Measurements from ENCODE around the gene PPL. TPM values are rescaled to one million over a fixed set of nuclear protein-coding genes. Genes with fewer than 3 reads are reported as not detected.

PPL gene
- total RNA-seq, 4 donors from 2014 or later: 55.5 to 84.9 (median 72.0) TPM

- intact Hi-C loops (cut with DNase I): no loop called here
- no peak for DNase-seq
- Histone ChIP-seq H3K4me1 (no peaks in the 10 kb centered on the region), H3K27ac (no peak overlapping the region), H3K4me3 (replicated peaks in 1 of 3) (no peak overlapping the region), H3K36me3 (no peaks in the 10 kb centered on the region), H3K9me3 (no peaks in the 10 kb centered on the region), H3K27me3 (no peaks in the 10 kb centered on the region)
- 73 to 80% methylated on average over 10 of the region's 10 CpGs for WGBS, 2 donors
- TF ChIP-seq CTCF (IDR thresholded peaks at IDR 0.05) (no peak), POLR2A (IDR thresholded peaks at IDR 0.05) (no peak)
These were observed 43.7 kb upstream of the PPL start for GRCh38 chr16:4980691-4981090.

GRCh38 chr16:4979736-4980660, 43.0 kb upstream of the PPL start:
- intact Hi-C loops (cut with DNase I): no loop called here
- no peaks in the 10 kb centered on the region for H3K27me3 ChIP-seq
- H3K9me3 ChIP-seq: no peaks in the 10 kb centered on the region
- TF ChIP-seq POLR2A (IDR thresholded peaks at IDR 0.05) (no peak), CTCF (IDR thresholded peaks at IDR 0.05) (no peak)
- DNase-seq: no peak
- no peak overlapping the region for H3K4me3 ChIP-seq (replicated peaks in 1 of 3)
- no peaks in the 10 kb centered on the region for H3K36me3 ChIP-seq
- no peaks in the 10 kb centered on the region for H3K4me1 ChIP-seq
- 76 to 86% methylated on average over 24 to 25 of the region's 25 CpGs for WGBS, 2 donors
- H3K27ac ChIP-seq: no peak overlapping the region

- H3K4me3 ChIP-seq (replicated peaks in 1 of 3): no peak overlapping the region
- no peaks in the 10 kb centered on the region for H3K4me1 ChIP-seq
- DNase-seq: no peak
- H3K27me3 ChIP-seq: no peaks in the 10 kb centered on the region
- intact Hi-C loops (cut with DNase I): no loop called here
- no peak for TF ChIP-seq CTCF (IDR thresholded peaks at IDR 0.05)
- no peak for TF ChIP-seq POLR2A (IDR thresholded peaks at IDR 0.05)
- H3K9me3 ChIP-seq: no peaks in the 10 kb centered on the region
- H3K27ac ChIP-seq: no peak overlapping the region
- WGBS, 2 donors: 77 to 85% methylated on average over 7 of the region's 7 CpGs
- H3K36me3 ChIP-seq: no peaks in the 10 kb centered on the region
These were observed 42.2 kb upstream of the PPL start for GRCh38 chr16:4979164-4979563.

GRCh38 chr16:4976611-4977145, 39.7 kb upstream of the PPL start:
- H3K27ac ChIP-seq: no peak overlapping the region
- no peaks in the 10 kb centered on the region for H3K36me3 ChIP-seq
- no peaks in the 10 kb centered on the region for H3K27me3 ChIP-seq
- no peaks in the 10 kb centered on the region for H3K9me3 ChIP-seq
- H3K4me1 ChIP-seq: no peaks in the 10 kb centered on the region
- 86 to 89% methylated on average over 4 to 5 of the region's 5 CpGs for WGBS, 2 donors
- DNase-seq: no peak
- intact Hi-C loops (cut with DNase I): no loop called here
- TF ChIP-seq POLR2A (IDR thresholded peaks at IDR 0.05) (no peak), CTCF (IDR thresholded peaks at IDR 0.05) (no peak)
- H3K4me3 ChIP-seq (replicated peaks in 1 of 3): no peak overlapping the region

GRCh38 chr16:4976079-4976478, 39.1 kb upstream of the PPL start:
- Histone ChIP-seq H3K9me3 (no peaks in the 10 kb centered on the region), H3K36me3 (no peaks in the 10 kb centered on the region), H3K4me1 (no peaks in the 10 kb centered on the region), H3K4me3 (replicated peaks in 1 of 3) (no peak overlapping the region), H3K27ac (no peak overlapping the region), H3K27me3 (no peaks in the 10 kb centered on the region)
- WGBS, 2 donors: 75 to 90% methylated on average over 2 of the region's 2 CpGs
- TF ChIP-seq POLR2A (IDR thresholded peaks at IDR 0.05) (no peak), CTCF (IDR thresholded peaks at IDR 0.05) (no peak)
- intact Hi-C loops (cut with DNase I): no loop called here
- no peak for DNase-seq
